Measurements from ENCODE around the gene RIOK2. TPM values are rescaled to one million over a fixed set of nuclear protein-coding genes. Genes with fewer than 3 reads are reported as not detected.

The RIOK2 gene
- total and polyA plus RNA-seq, 10 of the 15 experiments (the other 5 are each of a cell fraction or from before 2014, with no cell fraction given), result 23.0 to 69.1 (median 33.3) TPM

DNA sequence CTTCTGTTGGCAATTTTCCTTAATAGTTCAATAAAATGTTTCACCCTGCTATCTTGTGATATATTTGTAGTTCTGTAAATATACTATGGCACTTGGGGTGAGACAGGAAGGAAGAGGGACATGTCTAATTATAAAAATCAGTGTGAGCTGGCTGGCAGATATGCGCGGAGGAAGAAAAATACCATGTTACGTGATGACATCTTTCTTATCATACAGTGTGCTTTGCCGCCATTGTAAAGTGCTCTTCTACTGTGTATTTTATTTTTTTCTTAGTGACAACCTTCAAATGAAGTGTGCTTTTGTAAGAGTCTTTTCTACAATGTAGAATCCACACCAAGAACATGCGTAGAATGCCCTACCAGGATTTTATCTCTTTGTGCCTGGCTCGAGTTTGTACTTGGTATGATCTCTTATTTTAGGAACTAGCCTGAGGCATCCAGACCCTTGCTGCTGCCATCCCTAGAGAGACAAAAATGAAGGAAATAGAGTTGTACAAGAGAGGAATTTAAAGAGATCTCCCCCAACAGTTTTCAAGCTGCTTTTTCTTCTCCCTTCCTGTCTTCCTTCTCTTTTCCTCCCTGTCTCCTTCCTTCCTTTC, 46.7 kb upstream of the RIOK2 start:
- H3K27me3 ChIP-seq (replicated peaks in 1 of 2; ENCODE audit: control insufficient read depth in 2 of 2, insufficient read depth in 2 of 2, low read length in 1 of 2), result no peaks in the 10 kb centered on the region
- H4K20me1 ChIP-seq (ENCODE audit: control insufficient read depth, insufficient read depth), result no peaks in the 10 kb centered on the region
- no TSS peak for BruUV-seq (replicated peaks)
- TF ChIP-seq BCL3 (IDR thresholded peaks at IDR 0.05; ENCODE audit: borderline replicate concordance, insufficient read depth, low read depth, low read length, poor library complexity, severe bottlenecking) (no peak), ZNF274 (IDR thresholded peaks at IDR 0.05; ENCODE audit: insufficient read depth, insufficient read length) (no peak), SMC3 (IDR thresholded peaks at IDR 0.05; ENCODE audit: borderline replicate concordance, low read length) (no peak), POLR2A (IDR thresholded peaks at IDR 0.05; ENCODE audit: low read depth, low read length) (no peak), NBN (IDR thresholded peaks at IDR 0.05) (no peak), RELB (IDR thresholded peaks at IDR 0.05; ENCODE audit: low read depth) (no peak), BMI1 (IDR thresholded peaks at IDR 0.05; ENCODE audit: borderline replicate concordance) (no peak), ATF7 (IDR thresholded peaks at IDR 0.05; ENCODE audit: low read depth) (no peak)
- intact Hi-C loops (cut with micrococcal nuclease; ENCODE audit: unreplicated experiment), result loop anchor here (5.0 kb wide), 1 partner anchor 1598 kb away; no protein-coding TSS in a partner anchor
- ATAC-seq (no peak), DNase-seq (ENCODE audit: low read depth, low spot score) (no peak), FAIRE-seq (no peak)
- H3K27ac ChIP-seq (ENCODE audit: control insufficient read depth, insufficient read depth), result no peak overlapping the region
- no peak overlapping the region for H3K4me2 ChIP-seq (ENCODE audit: control insufficient read depth, insufficient read depth)
- ChIA-PET SMC1A (ENCODE audit: uncharacterized antibody, unreplicated experiment) (interaction anchor here (1.0 to 4.9 kb wide), 2 partner anchors 13 to 303 kb away, joined by 3 to 38 read pairs; no protein-coding TSS in a partner anchor), CTCF (interaction anchor here (1.0 to 4.4 kb wide), 8 partner anchors 38 to 1596 kb away, joined by 3 to 56 read pairs (median 4); no protein-coding TSS in a partner anchor), POLR2A (no interaction called here), RAD21 (ENCODE audit: unreplicated experiment) (no interaction called here)
- H3K4me3 ChIP-seq, result no peak overlapping the region
- no peaks in the 10 kb centered on the region for H3K79me2 ChIP-seq (ENCODE audit: control insufficient read depth, insufficient read depth, low read length)
- no peak overlapping the region for H2AFZ ChIP-seq (ENCODE audit: control insufficient read depth, low read depth, low read length)
- no peaks in the 10 kb centered on the region for H3K9me3 ChIP-seq (replicated peaks; ENCODE audit: control insufficient read depth, insufficient read depth, low read length)
- H3K9ac ChIP-seq (ENCODE audit: control insufficient read depth, insufficient read depth, low read length), result no peak overlapping the region
- no peaks in the 10 kb centered on the region for H3K36me3 ChIP-seq (ENCODE audit: control insufficient read depth in 2 of 2, insufficient read depth in 2 of 2, low read length in 1 of 2)
- 80% methylated on average over 6 of the region's 6 CpGs for WGBS (ENCODE audit: insufficient coverage, insufficient replicate concordance, low lambda C conversion rate, missing lambda C conversion rate)
- no peaks in the 10 kb centered on the region for H3K4me1 ChIP-seq (ENCODE audit: control insufficient read depth, insufficient read depth, low read length)
- in situ Hi-C loops (cut with MboI), result no loop called here

All from GM12878 (cell line).